DMS53 treated with DMSO at 0.1 percent for 48 hours (cell line): ENCODE results near the gene TSEN54.
A peak's percentile ranks its signal among the peaks of the same experiment; 100 is the strongest.
"Not testable (repeated sequence)": the region's sequence is repeated elsewhere in the genome, so short reads cannot be mapped to it uniquely, and the experiment has no call there.

Experiments
- DNase-seq: peaks from one replicate; lab custom pipeline; 2025; ENCODE audit not compliant: unreplicated experiment; lab: John Stamatoyannopoulos, UW

TSEN54 gene

DNA sequence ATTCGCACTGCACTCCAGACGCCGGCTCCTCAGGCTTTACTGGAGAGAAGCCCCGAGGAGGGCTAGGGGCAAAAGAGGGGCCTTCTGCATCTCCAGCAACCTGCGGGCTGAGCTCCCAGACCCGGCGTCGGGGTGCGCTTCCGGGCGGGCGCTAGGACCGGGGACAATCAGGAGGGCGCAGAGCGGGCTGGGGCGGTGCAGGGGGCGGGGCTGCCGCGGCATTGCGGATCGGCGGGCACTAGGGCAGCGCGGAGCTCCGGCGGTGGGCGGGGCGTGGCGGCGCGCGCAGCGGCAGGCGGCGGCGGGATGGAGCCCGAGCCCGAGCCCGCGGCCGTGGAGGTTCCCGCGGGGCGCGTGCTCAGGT, at the start of gene TSEN54:
TSEN54 (plus strand) TSS at position 274 of the 364 bp plus-strand sequence; CDS start at position 307, 33 bp downstream.
- DNase-seq: peak; percentile 68

DNA sequence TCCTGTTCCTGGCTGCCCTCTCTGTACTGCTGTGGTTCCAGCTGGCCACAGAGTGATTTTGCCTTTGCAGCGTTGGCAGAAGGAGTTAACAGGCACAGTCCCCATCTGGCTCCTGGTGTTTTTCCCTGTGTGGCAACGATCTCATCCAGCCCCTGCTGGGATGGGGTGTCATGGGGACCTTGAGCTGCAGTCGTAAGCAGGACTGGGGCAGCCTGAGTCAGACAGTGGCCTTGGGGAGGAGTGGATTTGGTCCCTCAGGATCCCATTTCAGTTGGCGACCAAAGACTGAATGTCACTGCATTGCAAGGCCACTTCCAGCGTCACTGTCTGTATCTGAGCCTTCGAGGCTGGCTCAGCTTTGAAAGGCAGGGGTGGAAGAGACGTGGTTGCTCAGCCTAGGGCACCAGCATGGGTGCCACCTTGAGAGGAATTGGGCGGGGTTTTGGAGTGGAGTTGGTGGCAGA, 48.0 kb upstream of the TSEN54 start:
- no peak for DNase-seq

DNA sequence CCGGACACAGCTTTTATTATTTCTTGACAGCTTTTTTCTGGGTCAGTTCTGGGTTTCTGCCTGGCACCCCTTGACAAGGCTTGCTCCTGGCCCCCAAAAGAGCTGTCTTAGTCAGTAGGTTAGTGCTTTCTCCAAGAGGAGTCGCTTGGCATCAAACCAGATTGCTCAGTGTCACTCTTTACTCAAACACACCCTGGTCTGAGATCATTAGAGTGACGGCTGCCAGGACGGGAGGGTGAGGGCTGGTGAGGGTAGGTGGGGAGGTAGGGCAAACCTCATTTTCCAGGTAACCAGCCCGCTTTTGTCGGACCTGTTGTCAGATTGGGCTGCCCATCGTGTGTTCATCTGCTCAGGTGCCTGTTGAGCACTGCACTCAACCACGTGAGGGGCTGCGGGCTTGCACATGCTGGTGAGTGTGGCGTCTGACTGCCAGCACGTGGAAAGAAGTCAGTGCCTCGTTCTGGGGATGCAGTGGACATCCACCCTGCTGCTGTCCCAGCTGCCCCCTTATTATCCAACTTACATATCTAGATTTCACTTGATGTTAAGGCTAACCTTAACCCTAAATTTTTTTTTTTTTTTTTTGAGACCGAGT, 47.5 kb upstream of the TSEN54 start:
- DNase-seq: no peak

DNA sequence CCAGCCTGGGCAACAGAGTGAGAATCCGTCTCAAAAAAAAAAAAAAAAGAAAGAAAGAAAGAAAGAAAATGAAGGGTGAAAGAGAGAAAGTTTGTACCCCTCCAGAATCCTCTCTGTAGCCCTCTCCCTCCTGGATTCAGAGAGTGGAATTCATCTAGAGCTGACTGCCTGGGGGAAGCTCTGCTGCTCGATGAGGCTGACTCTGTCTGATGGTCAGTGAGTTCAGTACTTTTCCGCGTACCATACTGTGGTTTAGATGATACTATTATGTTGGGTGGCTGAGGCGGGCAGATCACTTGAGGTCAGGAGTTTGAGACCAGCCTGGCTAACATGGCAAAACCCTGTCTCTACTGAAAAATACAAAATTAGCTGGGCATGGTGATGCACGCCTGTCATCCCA, 45.1 kb upstream of the TSEN54 start:
- DNase-seq: no peak

DNA sequence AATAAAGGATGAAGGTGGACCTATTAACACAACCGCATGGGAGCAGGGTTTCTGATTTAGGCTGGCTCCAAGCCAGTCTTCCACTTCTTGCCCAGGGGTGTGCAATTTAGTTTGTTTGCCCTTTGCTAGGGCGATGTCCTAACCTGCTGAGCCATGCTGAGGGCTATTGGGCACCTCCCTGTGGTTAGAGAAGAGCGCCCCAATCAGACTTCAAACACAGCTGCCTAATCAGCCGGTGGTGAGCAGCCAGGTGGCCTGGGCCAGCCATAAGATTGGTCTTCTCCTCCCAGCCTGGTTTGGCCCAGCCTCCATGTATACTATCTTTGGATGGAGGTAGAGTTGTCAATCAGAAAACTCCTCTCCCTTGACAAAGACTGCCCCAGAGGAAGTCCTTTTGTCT, 44.2 kb upstream of the TSEN54 start:
- DNase-seq: no peak

DNA sequence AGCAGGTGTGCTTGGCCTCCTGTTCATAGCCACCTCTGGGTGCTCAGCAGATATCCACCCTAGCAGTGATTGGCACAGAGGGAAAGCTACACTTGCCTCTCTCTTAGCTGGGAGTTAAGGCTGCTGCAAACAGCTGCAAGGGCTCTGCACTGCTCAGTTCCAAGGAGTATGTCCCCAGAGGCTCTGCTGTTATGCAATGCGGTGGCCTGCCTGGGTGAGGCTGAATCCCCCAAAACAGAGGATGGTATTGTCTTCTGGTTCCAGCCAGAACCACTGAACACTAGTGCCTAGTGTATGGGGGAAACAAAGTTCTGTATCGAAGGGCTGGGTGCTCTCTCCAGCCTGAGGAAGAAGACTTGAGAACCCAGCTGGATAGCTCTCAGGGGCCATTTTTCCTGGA, 43.1 kb upstream of the TSEN54 start:
- no peak for DNase-seq

DNA sequence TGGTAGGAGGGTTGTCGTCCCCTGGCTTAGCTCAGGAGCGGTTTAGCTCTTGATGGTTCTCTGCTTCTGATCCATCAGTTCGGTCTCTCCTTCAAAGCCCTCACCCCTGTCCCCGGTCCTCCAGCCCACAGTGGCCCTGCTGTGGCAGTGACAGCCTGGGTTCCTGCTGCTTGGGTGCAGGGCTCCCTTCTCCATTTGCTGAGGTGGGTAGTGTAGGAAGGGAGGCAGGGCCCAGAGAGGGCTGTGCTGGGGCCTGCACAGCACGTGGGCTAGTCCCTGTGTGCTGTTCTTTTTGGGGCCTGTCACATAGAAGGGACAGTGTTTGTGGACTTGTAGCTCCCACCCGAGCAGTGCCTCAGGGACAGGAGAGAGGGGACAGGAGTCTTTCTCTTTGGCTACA, 41.6 kb upstream of the TSEN54 start:
- no peak for DNase-seq

DNA sequence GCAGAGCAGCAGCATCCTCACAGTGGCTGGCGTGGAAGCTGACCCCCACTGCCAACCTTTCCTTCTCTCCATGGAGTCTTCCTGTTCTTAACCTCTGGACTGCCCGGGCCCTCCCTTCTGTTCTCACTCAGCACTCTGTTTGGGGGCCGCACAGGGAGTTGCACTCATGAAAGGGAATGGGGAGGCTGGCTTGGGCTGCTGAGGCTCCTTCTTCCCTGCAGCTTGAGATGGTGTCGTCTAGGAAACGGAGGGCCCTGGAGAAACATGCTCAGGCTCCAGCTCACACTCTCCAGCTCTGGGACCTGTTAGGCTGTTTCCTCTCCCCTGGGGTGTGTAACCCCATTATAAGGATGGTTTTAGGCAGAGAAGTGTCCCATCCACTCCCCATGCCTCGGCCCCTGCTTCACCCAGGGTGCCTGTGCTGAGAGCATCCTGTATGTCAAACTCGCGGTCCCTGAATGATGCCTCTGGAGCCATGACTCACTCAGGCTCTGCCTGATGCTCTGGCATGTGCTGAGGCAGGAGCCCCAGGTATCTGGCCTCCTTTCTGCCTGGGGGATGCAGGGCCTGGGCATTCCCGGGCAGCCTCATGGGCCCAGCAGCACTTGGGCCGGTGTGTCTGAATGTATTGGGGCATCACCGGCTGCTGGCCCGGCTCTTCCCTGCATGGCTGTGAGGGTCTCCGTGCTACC, 41.0 kb upstream of the TSEN54 start:
- DNase-seq: no peak

DNA sequence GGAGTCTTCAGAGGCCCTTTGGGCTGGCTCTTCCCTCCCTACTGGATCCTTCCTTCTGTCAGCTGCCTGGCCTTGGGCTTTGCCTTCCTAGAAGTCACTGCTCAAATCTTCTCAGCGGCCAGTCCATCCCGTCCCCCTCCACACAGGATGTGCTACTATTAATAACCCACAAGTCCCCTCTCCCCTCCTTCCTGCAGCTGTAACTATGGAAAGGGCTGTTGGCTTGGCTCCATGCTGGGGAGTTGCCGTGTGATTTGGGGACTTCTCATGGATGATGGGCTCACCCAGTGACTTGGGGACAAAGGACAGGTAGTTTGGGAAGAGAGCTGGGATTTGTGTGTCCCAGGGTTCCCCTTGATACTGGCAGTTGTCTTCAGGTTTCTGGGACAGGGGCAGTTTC, 40.5 kb upstream of the TSEN54 start:
- no peak for DNase-seq

DNA sequence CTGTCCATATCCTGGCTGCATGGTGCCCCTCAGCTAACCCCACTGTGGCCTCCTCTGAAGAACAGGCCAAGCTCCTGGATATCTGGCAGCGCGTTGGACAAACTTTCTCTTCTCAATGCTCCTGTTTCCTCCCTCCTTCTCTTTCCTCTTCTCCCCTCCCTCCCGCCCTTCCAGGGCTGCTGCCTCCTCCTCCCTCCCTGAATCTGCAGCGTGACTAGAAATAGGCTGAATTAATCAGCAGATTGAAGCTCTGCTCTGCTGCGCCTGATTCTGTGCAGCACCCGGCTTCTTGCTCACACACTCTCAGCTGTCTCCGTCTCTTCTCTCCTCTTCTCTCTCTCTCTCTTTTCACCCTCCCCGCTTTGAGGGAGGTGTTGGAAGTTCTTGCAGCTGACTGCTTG, 40.1 kb upstream of the TSEN54 start:
- DNase-seq: no peak

DNA sequence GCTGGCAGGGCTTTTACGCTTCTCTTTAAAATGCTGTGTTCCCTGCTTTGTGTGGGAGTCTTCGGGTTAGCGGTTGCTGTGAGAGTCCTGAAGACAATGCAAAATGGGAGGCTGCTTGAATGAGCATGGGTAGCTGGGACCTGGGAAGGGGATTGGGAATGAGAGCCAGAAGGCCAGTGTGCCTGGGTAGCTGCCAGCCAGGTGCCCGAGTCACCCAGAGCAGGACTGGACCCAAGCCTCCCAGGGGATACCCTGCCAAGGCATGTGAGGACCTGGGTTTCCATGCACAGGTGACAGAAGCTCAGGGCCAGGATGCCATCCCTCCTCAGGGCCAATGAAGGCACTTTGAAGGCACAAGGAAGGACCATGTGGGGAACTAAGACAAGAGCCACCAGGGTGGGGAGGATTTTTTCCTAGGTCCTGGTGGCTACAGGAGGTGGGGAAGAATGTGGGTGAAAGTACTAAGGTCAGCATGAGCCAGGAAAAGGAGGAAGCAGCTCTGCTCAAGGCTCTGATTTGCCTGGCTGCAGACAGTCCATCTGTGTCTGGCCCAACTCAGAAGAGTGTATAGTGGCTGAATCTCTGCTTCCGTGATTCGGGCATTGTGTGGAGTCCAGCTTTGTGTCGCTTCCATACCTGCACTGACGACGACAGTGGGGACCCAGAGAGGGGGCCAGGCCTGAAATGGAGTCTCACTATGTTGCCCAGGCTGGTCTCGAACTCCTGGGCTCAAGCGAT, 39.4 kb upstream of the TSEN54 start:
- DNase-seq: no peak

DNA sequence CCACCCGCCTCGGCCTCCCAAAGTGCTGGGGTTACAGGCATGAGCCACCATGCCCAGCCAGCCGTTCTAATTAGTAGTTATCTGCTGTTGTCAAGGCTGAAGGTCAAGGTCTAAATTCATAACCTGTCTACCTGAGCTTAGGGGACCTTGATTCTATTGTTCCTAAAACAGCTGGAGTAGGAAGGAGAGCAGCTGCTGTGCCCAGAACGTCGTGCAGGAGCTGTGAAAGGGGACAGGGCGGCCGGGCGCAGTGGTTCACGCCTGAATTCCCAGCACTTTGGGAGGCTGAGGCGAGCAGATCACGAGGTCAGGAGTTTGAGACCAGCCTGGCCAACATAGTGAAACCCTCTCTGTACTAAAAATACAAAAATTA, 38.9 kb upstream of the TSEN54 start:
- not testable (repeated sequence) for DNase-seq

DNA sequence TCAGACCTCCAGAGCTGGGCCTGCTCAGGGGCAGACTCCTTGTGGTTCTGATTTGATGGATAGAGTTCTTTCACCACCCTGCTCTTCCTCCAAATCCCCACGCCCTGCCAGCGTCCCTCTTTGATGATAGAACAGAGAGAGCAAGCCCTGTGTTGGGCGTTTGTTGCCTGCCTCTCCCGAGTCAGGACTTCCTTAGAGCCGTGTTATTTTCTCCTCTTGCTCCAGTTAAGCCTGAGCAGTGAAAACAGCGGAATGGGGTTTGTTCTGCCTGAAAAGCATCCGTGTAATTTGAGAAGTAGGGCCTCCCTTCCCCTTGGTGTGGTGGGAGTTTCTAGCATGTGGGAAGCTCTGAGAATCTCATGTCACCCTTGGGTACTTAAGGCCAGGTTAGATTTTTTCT, 37.8 kb upstream of the TSEN54 start:
- no peak for DNase-seq

DNA sequence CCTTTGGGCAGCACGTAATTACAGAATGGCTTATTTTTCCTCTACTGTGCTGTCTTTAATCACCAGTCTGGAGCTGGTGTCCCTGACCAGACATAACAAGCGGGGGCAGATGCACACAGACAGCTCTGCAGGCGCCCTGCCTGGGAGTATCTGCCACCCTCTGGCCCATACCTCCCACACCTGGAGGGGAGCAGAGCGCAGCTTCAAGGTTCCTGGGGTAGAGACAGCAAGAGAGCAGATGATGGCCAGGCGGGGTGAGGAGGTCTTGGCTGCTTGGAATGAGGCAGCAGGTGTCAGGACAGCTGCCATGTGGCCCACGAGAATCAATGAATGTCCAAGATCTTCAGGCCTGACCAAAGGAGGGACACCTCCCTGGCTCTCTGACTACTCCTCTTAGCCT, 36.0 kb upstream of the TSEN54 start:
- no peak for DNase-seq

DNA sequence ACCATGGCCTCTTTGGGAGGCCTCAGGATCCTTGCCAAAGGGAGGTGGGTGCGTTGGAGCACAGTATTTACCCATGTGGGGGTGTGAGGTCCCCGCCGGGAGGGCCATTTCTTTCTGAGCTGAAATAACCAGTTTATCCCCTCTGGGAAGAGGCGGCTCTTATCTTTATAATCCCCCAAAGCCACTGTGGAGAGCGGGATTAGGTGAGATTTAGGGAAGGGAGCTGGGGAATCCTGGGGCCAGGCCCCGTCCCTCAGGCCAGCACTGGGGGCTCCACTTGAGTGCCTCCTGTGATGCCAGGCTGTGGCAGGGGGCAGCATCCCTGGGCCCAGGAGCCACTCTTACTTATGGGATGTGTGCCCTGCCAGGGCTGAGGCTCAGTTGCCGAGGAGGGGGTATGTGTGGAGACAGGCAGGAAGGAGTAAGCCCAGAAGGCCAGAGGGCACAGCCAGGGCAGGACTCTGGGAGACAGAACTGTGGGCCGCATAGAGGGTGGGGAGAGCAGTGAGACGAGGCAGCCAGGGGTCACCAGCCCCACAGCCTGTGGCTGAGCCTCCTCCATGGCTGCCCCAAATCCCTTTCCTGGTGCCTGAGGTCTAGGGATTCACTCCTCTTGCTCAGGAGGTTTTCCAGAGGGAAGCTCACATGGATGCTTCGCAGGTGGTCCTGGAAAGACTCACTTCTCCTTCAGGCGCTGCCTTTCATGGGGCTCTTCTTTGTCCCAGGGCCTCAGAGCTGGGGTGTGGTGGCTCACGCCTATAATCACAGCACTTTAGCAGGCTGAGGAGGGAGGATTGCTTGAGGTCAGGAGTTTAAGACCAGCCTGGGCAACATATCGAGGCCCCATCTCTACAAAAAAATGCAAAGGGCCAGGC, 34.9 kb upstream of the TSEN54 start:
- DNase-seq: no peak

DNA sequence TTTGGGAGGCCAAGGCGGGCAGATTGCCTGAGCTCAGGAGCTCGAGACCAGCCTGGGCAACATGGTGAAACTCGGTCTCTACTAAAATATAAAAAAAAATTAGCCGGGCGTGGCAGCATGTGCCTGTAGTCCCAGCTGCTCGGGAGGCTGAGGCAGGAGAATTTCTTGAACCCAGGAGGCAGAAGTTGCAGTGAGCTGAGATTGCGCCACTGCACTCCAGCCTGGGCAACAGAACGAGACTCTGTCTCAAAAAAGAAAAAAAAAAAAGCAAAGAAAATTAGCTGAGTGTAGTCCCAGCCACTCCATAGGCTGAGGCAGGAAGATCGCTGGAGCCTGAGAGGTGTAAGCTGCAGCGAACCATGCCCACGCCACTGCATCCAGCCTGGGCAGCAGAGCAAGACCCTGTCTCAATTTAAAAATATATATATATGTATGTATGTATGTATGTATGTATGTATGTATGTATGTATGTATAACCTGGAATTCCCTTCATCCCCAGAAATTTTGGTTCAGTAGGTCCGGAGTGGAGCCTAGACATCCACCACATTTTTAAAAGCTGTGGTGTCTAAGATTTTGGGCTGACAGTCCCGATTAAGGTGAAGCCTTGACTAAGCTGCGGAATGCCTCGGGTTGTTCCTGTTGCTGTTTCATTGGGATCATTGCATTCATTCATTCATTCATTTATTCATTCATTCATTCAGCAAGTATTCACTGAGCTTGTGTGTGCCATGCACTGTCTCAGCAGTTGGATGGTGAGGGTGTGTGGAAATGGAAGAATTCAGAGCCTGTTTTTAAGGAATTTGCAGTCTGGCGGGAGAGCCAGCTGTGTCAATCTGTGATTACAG, 34.0 kb upstream of the TSEN54 start:
- no peak for DNase-seq

DNA sequence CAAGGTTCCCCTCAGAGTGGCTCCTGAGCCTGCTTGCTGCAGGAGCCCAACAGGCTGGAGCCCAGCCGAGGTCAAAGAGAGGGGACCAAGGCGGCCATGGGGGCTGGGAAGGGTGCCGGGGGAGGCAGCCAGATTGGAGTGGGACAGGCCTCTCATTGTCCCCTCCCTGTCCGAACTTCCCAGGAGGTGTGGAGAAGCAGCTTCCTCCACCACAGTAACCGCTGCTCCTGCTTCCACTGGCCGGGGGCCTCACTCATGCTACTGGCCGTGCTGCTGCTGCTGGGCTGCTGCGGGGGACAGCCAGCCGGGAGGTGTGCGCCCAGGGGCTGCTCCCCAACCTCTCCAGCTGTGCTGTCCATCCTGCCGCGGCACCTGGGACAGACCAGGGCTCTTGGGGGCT, 30.6 kb upstream of the TSEN54 start:
- DNase-seq: no peak

DNA sequence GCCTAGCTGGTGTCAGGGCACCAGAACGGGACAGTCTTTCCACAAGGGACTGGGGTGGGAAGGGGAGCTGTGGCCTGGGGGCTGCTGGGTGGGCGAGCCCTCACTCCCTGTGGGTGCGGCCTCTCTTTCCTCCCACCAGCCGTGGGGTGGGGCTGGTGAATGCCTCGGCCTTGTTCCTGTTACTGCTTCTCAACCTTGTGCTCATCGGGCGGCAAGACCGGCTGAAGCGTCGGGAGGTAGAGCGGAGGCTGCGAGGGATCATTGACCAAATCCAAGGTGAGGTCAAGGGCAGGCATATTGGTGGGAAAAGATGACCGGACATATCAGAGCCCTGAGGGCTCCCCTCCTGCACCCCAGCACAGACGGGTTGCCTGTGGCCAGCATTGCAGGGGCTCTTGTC, 30.2 kb upstream of the TSEN54 start:
- DNase-seq: no peak

DNA sequence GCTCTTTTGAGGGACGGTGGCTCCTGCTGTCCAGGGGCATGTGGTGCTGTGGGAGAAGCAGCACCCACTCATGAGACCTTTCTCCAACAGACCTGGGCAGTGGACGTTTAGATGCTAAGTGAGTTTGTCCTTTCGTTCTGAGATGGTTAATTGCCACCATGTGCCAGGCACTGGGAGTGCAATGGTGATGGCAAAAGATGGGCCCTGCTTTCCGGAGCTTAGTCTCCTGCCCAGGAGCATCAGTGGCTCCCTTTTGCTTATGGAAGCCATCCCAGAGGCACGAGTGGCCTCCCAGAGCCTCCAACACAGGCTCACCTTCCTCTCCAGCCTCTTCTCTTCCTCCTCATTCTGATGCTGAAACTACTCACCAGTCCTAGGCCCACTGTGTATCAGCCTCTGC, 29.4 kb upstream of the TSEN54 start:
- no peak for DNase-seq

DNA sequence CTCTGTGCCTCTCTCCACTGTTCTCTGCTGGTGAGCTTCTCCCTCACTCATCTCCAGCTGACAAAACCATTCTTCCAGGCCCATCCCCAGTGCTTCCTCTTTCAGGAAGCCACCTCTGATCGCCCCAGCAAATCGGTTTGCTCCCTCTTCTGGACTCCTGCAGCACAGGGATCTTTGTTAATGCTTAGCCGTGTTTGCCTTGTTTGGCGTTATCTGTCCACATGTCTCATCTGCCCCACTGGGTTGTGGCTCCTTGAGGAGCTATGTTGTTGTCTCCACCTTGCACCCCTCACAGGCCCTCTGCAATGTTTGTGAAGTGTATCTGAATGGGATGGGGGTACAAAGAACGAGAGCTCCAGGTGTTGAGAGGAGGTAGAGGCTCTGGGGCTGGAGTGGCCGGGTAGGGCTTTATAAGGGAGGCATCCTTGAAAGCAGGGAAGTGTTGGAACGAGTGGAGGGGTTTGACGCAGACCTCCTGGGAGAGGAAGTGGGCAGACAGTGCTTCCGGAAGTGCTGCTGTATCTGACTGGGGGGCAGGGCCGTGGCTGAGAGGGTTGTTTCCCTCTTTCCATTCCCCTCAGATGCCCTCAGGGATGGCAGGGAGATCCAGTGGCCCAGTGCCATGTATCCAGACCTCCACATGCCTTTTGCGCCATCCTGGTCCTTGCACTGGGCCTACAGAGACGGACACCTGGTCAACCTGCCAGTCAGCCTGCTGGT, 28.8 kb upstream of the TSEN54 start:
- DNase-seq: no peak
